ES-I3 (cell line): Measurements from ENCODE around the gene ACOT9.
A peak's percentile ranks its signal among the peaks of the same experiment; 100 is the strongest.
"Not testable (repeated sequence)": the region's sequence is repeated elsewhere in the genome, so short reads cannot be mapped to it uniquely, and the experiment has no call there.

Experiments
- H3K36me3 ChIP-seq: 2 replicates; pipeline ENCODE4 v1.6.1; 2013; ENCODE audit warnings: mild to moderate bottlenecking, low read length, control low read depth, moderate library complexity; ENCODE audit not compliant: insufficient read depth
- H3K4me1 ChIP-seq: 2 replicates; pipeline ENCODE4 v1.6.1; 2013; ENCODE audit warnings: mild to moderate bottlenecking, control low read depth, low read length; ENCODE audit not compliant: insufficient read depth
- H3K9ac ChIP-seq: 2 replicates; pipeline ENCODE4 v1.6.1; 2013; ENCODE audit warnings: low read depth, mild to moderate bottlenecking, low read length, moderate library complexity
- H3K9me3 ChIP-seq: 2 replicates; pipeline ENCODE4 v1.6.1; 2013; ENCODE audit warnings: mild to moderate bottlenecking, low read length, moderate library complexity; ENCODE audit not compliant: control insufficient read depth, insufficient read depth

Gene ACOT9

GRCh38 chrX:23660083-23660765 is 82.9 kb downstream of the ACOT9 start:
- not testable (repeated sequence) for H3K36me3 ChIP-seq, H3K9me3 ChIP-seq
- H3K4me1 ChIP-seq, result peaks cover 28% of the 10 kb centered on the region
- peak overlapping the region; percentile 56 for H3K9ac ChIP-seq

GRCh38 chrX:23659339-23659738 is 83.7 kb downstream of the ACOT9 start:
- H3K36me3 ChIP-seq, result peaks cover 7% of the 10 kb centered on the region; the same call in 1 of the 2 replicates
- H3K4me1 ChIP-seq, result peaks cover 26% of the 10 kb centered on the region
- peak overlapping the region; percentile 56 for H3K9ac ChIP-seq
- no peaks in the 10 kb centered on the region for H3K9me3 ChIP-seq

GRCh38 chrX:23656684-23657083 is 86.4 kb downstream of the ACOT9 start:
- H3K36me3 ChIP-seq, result peaks cover 11% of the 10 kb centered on the region; the same call in 1 of the 2 replicates
- H3K4me1 ChIP-seq, result peaks cover 24% of the 10 kb centered on the region
- no peak overlapping the region for H3K9ac ChIP-seq
- H3K9me3 ChIP-seq, result peaks cover 2% of the 10 kb centered on the region

- peaks cover 21% of the 10 kb centered on the region for H3K4me1 ChIP-seq
- peaks cover 4% of the 10 kb centered on the region for H3K9me3 ChIP-seq
- no peak overlapping the region for H3K9ac ChIP-seq
- H3K36me3 ChIP-seq, result peaks cover 11% of the 10 kb centered on the region; the same call in 1 of the 2 replicates
Observed at GRCh38 chrX:23656091-23656490, 87.0 kb downstream of the ACOT9 start.
